SHP77 (cell line): Measurements from ENCODE around the gene RRAS.
"Not testable (repeated sequence)": the region's sequence is repeated elsewhere in the genome, so short reads cannot be mapped to it uniquely, and the experiment has no call there.

ENCODE experiments used
- DNase-seq, 2 experiments: peaks; one replicate each; lab custom pipeline; 2025; lab: John Stamatoyannopoulos, UW

Gene RRAS

GRCh38 chr19:49655570-49656455 is 15.9 kb upstream of the RRAS start:
- no peak for DNase-seq

DNA sequence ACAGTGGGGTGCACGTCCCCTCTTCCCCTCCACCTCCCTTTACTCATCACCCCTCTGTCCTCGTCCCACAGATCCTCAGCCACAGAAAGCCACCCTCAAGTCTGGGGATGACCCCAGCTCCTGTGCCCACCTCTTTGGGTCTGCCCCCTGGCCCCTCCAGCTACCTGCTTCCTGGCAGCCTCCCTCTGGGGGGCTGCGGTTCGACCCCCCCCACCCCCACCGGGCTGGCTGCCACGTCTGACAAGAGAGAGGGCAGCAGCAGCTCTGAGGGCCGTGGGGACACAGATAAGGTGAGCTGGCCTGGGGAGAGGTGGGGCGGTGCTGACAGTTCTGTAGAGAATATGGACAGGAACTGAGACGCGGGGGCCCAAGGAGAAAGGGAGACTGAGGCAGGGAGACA is 14.6 kb upstream of the RRAS start:
- DNase-seq, result no peak

DNA sequence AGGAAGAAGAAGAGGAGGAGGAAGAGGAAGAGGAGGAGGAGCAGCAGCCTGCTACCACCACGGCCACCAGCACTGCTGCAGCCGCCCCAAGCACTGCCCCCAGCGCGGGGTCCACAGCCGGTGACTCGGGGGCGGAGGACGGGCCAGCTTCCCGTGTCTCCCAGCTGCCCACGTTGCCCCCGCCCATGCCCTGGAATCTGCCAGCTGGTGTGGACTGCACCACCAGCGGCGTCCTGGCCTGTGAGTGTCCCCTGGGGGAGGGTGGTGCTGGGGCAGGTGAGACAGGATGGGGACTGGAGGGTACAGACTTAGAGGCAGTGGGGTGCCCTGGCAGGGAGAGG is 13.5 kb upstream of the RRAS start:
- no peak for DNase-seq

GRCh38 chr19:49652551-49653465 is 12.9 kb upstream of the RRAS start:
- DNase-seq, result no peak

- DNase-seq, result no peak
Measured at GRCh38 chr19:49651820-49652550, 12.0 kb upstream of the RRAS start.

GRCh38 chr19:49651029-49651819 is 11.3 kb upstream of the RRAS start:
- no peak for DNase-seq

DNA sequence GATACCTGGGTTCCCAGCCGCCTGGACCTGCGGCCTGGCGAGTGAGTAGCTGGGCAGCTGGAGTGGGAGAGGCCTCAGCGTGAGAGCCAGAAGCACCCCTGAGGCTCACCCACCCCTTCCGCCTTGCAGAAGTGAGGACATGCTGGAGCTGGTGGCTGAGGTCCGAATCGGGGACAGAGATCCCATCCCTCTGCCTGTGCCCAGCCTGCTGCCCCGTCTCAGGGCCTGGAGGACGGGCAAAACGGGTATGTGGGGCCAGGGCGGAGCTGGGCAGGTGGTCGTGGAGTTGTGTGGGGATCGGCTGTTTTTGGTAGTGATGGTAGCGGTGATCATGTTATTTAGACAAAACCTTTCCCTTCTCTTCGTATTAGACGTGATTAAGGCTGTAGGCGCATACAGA is 6.6 kb upstream of the RRAS start:
- no peak for DNase-seq

GRCh38 chr19:49645995-49646394 is 6.1 kb upstream of the RRAS start:
- DNase-seq, result no peak

DNA sequence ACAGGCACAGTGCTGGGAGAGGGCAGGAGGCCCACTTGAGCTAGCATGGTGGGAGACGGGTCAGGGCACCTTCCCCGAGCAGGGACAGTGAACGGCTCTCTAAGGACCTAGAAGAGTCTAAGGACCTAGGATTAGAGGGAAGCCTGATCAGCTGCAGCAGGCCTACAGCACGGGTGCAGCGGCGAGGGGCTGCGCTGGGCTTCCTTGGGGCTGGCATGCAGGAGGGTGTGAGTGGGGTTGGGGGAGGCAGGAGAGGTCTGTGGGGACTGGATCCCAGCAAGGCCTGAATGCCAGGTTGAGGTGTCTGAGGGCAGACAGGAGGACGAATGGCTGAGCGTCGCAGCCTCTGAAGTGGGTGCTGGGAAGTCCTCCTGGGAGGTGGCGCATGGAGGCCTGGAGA is 5.6 kb upstream of the RRAS start:
- DNase-seq, result no peak

- DNase-seq, result no peak
Measured at GRCh38 chr19:49643466-49643865, 3.5 kb upstream of the RRAS start.

DNA sequence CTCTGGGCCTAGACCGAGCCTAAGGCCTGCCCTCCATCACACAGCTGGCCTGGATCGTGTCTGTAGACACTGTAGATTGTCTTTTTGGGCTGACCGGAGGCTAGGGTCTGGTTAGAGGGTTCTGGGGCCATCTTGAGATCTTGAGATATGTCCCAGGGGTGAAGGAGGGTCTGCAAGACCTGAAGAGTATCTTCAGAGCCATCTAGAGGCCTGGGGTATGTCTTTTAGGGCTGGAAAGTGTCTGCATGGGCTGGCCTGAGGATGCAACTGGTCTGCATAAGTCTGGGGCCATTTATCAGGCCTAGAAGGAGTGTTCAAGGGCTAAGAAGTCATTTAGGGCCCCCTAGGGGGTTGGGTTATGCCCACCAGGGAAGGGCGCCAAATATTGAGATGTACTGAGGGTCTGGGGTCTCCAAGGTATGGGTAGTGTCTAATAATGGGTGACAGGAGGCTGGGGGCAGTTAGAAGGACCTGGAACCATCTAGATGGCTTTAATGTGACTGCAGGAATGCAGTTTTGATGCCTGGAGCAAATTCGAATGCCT is 2.6 kb upstream of the RRAS start:
- DNase-seq, result no peak

DNA sequence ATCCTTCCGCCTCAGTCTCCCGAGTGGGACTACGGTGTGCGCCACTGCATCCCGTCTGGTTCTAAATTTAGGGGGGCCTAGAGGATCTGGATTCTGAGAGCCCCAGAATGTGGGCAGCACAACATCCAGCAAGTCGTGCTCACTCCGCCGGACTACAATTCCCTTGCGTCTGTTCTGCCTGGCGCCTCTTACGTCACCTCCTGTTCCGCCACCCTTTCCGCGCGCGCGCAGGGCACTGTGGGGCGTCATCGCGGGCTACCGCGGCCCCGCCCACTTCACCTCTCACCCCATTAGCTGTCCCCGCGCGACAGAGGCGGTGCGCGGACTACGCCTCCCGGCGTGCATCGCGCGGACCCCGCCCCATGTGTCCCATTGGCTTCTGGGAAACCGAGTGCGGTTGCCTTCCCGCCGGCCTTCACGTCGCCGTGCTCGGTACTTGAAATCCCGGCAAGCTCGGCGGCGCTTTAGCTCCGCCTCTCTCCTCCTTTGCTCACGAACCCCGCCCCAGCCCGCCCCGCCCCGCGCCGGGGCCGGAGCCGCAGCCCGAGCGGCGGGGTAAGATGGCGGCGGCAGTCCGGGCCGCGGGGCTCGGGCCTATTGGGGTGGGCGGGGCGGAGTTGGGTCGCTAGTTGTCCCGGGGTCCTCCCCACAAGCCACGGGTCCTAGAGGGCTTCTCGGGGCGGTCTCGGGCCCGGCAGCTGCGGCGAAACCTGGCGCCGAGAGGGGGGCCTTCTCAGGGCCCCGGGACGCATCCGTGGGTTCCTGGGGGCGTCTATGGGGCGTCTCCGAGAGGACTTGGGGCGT is 1.9 kb upstream of the RRAS start, which contains the start of gene SCAF1:
TSS of gene SCAF1 (plus strand) at position 522 of the 804 bp plus-strand sequence. CDS start 2,818 bp downstream, outside the sequence.
- peak; percentile 97 to 99 for DNase-seq

DNA sequence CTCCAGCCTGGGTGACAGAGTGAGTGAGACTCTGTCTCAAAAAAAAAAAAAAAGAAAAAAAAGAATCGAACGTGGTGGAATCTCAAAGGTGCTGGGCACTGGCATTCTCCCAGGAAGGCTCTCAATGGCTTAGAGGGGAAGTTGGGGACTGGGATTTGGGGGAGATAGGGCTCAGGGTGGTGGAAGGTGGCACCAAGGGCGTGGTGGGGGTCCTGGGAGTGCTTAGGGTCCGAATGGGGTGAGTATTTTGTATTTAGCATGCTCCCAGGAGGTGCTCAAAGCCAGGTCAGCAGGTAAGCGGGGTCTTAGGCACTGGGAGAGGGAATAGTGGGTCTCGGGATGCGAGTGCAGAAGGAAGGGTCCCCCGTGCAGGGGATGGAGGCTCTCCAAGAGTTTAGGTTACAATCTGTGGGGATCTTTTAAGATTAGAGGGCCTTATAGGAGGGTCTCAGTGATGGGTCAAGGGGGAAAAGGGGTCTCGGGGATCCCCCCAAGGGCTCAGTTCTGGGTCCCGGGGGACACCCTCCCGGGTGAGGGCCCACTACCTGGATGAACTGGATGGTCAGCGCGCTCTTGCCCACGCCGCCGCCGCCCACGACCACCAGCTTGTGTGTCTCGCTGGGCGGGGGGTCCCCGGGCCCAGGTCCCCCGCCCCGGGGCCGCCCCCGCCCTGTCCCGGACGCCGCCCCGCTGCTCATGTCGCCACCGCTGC is 386 bp downstream of the RRAS start:
- no peak for DNase-seq

DNA sequence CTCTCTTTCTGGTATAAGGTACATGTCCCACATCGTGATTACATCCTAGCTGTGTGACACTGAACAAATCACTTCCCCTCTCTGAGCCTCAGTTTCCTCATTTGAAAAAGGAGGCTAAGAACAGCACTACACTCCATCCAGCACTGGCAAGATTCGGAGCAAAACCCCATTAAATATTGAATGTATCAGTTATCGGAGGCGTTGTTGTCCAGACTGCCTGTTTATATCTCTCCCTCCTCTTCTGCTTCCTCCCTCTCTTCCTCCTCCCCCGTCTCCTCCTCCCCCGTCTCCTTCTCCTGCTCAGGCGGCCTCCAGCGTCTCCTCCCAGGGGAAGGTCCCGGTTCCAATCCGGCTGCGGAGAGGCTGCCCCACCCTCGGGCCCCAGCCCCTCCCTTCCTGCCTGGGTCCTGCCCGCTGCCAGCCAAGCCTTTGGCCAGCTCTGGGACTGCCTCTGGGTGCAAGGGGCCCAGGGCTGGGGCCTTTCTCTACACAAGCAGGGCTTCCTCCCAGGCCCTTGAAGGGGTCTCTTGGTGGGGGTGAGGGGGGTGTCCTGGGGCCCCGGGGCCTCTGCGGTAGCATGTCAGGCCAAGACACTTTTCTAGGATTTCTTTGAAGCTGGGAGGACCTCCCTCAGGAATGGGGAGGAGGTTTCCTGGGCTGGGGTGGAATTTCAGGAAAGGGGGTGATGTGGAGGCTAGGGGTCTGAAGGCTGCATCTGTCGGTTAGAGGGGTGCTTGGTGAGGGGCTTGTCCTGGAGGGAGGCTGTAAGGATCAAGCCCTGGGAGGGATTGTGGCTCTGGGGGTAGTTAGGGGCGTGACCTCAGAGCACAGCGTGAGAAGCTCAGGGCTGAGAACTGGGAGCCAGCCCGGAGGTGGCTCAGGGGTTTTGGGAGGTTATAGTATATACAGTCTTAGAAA is 1.9 kb downstream of the RRAS start:
- DNase-seq, result no peak

DNA sequence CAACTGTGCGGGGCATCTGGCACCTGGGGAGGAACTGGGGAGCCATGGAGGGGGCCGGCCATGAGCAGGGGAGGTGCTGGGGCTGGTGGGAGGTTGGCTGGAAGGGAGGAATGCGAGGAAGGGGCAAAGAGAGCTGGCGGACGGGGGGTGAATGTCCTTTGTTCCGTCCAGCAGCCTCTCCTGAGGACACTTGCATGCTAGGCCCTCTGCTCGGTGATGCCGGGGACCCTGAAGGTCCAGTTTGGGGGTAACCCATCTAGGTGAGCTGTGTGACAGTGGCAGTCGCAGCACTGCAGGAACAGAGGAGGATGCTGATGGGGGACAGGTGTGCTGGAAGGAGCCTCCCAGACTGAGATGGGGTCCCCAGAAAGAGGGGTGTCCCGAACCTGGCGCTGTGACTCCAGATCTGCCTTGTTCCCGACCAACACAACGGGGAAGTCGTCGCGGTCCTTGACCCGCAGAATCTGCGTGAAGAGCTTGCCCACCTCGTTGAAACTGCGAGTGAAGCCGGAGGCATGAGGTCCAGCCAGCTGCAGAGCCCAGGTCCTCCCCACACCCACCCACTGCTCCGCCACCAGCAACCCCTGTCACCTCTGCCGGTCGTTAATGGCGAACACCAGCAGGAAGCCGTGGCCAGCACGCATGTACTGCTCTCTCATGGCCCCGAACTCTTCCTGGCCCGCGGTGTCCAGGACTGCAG is 3.6 kb downstream of the RRAS start:
- DNase-seq, result no peak

GRCh38 chr19:49635530-49636232 is 4.3 kb downstream of the RRAS start:
- no peak for DNase-seq

DNA sequence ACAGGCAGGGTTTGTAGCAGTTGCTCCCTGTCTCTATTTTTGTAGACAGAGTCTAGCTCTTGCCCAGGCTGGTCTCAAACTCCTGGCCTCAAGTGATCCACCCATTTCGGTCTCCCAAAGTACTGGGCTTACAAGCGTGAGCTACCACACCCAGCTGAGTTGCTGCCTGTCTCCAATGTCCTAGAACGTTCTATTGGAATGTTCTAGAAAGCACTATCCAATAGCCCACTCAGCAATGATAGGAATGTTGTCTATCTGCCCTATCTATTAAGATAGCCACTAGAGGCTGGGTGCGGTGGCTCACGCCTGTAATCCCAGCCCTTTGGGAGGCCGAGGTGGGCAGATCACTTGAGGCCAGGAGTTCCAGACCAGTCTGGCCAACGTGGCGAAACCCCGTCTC is 6.7 kb downstream of the RRAS start:
- not testable (repeated sequence) for DNase-seq
